OCI-LY1 (cell line): ENCODE results near the gene USF1.

Experiments used
- EZH2 ChIP-seq: fragments of 200-600 bp; sonication (generic), shearing (Covaris generic); IDR thresholded peaks from 2 replicates; pipeline ENCODE4 v1.8.0; 2017; ENCODE audit warnings: borderline replicate concordance, mixed run types, mild to moderate bottlenecking, antibody characterized with exemption, low read length, moderate library complexity, mixed read lengths
- TF ChIP-seq, protein P1 (sequence below): fragments of 200-600 bp; sonication (generic), shearing (Covaris generic); IDR thresholded peaks from 2 replicates; pipeline ENCODE4 v1.5.1; 2017; ENCODE audit warnings: mild to moderate bottlenecking, antibody characterized with exemption, low read length, moderate library complexity, mixed read lengths

DNA sequence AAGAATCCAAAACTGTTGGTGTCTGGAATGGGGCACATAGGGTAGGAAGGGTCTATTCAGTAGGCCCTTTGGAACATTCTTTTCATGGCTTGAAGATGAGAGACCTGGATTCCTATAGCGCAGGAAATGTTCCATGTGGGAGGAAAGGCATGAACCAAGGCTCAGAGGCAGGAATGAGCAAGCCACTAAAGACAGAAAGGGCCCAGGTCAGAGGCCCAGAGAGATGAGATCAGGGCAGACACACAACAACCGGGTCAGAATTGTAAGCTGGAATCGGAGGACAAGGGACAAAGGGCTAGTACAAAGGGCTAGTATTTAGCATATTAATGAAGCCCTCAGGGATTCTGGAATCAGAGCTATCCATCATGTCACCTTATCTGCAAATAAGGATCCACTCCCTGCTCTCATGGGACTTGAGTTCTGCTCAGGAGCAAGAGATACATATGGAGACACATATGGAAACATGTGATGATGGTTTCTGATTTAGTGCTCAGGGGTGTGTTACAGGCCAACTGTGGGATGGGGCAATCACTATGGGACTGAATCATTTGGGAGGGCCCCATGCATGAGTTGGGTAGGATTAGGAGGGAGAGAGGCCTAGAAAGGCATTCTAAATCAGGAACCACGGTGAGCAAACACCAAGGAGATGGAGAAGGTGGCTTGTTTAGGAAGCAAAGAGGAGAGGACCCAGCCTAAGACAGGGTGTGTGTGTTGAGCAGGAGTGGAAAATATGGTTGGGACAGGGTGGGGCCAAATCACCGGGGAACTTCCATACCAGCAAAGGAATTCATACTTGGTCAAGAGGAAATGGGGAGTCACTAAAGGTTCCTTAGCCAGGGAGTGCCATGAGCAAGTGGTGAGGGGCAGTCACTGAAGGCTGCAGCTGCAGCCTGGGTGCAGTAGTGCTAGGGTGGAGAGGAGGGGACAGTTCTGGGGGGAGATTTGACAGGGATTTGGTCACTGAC is 34.9 kb upstream of the USF1 start:
- TF ChIP-seq, protein P1, sequence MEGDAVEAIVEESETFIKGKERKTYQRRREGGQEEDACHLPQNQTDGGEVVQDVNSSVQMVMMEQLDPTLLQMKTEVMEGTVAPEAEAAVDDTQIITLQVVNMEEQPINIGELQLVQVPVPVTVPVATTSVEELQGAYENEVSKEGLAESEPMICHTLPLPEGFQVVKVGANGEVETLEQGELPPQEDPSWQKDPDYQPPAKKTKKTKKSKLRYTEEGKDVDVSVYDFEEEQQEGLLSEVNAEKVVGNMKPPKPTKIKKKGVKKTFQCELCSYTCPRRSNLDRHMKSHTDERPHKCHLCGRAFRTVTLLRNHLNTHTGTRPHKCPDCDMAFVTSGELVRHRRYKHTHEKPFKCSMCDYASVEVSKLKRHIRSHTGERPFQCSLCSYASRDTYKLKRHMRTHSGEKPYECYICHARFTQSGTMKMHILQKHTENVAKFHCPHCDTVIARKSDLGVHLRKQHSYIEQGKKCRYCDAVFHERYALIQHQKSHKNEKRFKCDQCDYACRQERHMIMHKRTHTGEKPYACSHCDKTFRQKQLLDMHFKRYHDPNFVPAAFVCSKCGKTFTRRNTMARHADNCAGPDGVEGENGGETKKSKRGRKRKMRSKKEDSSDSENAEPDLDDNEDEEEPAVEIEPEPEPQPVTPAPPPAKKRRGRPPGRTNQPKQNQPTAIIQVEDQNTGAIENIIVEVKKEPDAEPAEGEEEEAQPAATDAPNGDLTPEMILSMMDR: no peak
- TF ChIP-seq EZH2: no peak
